HEK293 (cell line): ENCODE measurements around the gene CLK4.
A peak's percentile ranks its signal among the peaks of the same experiment; 100 is the strongest.
"Not testable (repeated sequence)": the region's sequence is repeated elsewhere in the genome, so short reads cannot be mapped to it uniquely, and the experiment has no call there.

Source experiments
- CTCF ChIA-PET: fragments of 350-600 bp; formaldehyde crosslinking; extraction: SDS; loops from one replicate; lab custom pipeline; 2021; ENCODE audit warnings: antibody characterized with exemption; lab: Yijun Ruan, JAX
- POLR2A ChIA-PET: fragments of 300-600 bp; formaldehyde crosslinking; extraction: SDS; loops from one replicate; lab custom pipeline; 2020; ENCODE audit warnings: antibody characterized with exemption, inconsistent platforms; lab: Yijun Ruan, JAX
- H3K27ac ChIP-seq: fragments of 200-500 bp; sonication (Bioruptor generic); 2 replicates; pipeline ENCODE4 v1.5.1; 2014; ENCODE audit warnings: low read depth, low read length, control low read depth, inconsistent platforms; ENCODE audit errors: extremely low read depth
- H3K36me3 ChIP-seq, 2 experiments: fragments of 200-500 bp in 1 of 2; sonication (Bioruptor generic) in 1 of 2; 1 replicate in 1 of 2; 2 replicates in 1 of 2; pipeline ENCODE4 v1.5.1; 2014 to 2017; ENCODE audit warnings: inconsistent platforms in 2 of 2, low read length in 2 of 2; ENCODE audit not compliant: control insufficient read depth in 2 of 2, insufficient read depth in 1 of 2
- H3K4me1 ChIP-seq: fragments of 200-500 bp; sonication (Bioruptor generic); 2 replicates; pipeline ENCODE4 v1.5.1; 2014; ENCODE audit warnings: mild to moderate bottlenecking, low read length, inconsistent platforms; ENCODE audit not compliant: control insufficient read depth, insufficient read depth
- H3K4me3 ChIP-seq: 2 replicates; pipeline ENCODE4 v1.5.1; 2011; ENCODE audit warnings: low read depth, mild to moderate bottlenecking, control low read depth, low read length, moderate library complexity
- H3K9me3 ChIP-seq: fragments of 200-500 bp; sonication (Bioruptor generic); 2 replicates; pipeline ENCODE4 v1.5.1; 2014; ENCODE audit warnings: low read depth, low read length, inconsistent platforms; ENCODE audit not compliant: control insufficient read depth, insufficient read depth
- GFI1B ChIP-seq: fragments of 450-650 bp; formaldehyde crosslinking; IDR thresholded peaks from 2 replicates; pipeline ENCODE4 v1.5.1; 2016; ENCODE audit warnings: missing biosample characterization, missing genetic modification characterization
- PRDM1 ChIP-seq: fragments of 450-650 bp; formaldehyde crosslinking; IDR thresholded peaks from 2 replicates; pipeline ENCODE4; 2016; ENCODE audit warnings: missing biosample characterization, missing genetic modification characterization
- PRDM10 ChIP-seq: fragments of 450-650 bp; formaldehyde crosslinking; IDR thresholded peaks from 2 replicates; pipeline ENCODE4 v1.5.1; 2016; ENCODE audit warnings: missing biosample characterization, missing genetic modification characterization
- SCRT1 ChIP-seq: fragments of 450-650 bp; formaldehyde crosslinking; IDR thresholded peaks from 2 replicates; pipeline ENCODE4 v1.5.1; 2016; ENCODE audit warnings: missing biosample characterization, missing genetic modification characterization, borderline replicate concordance
- SCRT2 ChIP-seq: fragments of 450-650 bp; formaldehyde crosslinking; IDR thresholded peaks from 2 replicates; pipeline ENCODE4 v1.5.1; 2016; ENCODE audit warnings: missing biosample characterization, missing genetic modification characterization
- ZBTB20 ChIP-seq: fragments of 450-650 bp; formaldehyde crosslinking; IDR thresholded peaks from 2 replicates; pipeline ENCODE4 v1.5.1; 2016; ENCODE audit warnings: missing biosample characterization, missing genetic modification characterization
- ZBTB44 ChIP-seq: fragments of 450-650 bp; IDR thresholded peaks from 2 replicates; pipeline ENCODE4 v1.5.1; 2018; ENCODE audit warnings: missing biosample characterization, mild to moderate bottlenecking, missing genetic modification characterization
- ZIC2 ChIP-seq: fragments of 450-650 bp; formaldehyde crosslinking; IDR thresholded peaks from 2 replicates; pipeline ENCODE4 v1.5.1; 2016; ENCODE audit warnings: missing biosample characterization, missing genetic modification characterization
- ZNF174 ChIP-seq: fragments of 450-650 bp; formaldehyde crosslinking; IDR thresholded peaks from 2 replicates; pipeline ENCODE4 v1.5.0; 2017; ENCODE audit warnings: missing biosample characterization, mild to moderate bottlenecking, missing genetic modification characterization
- ZNF184 ChIP-seq: fragments of 450-650 bp; IDR thresholded peaks from 2 replicates; pipeline ENCODE4 v1.5.1; 2018; ENCODE audit warnings: missing biosample characterization, mild to moderate bottlenecking, missing genetic modification characterization
- ZNF223 ChIP-seq: fragments of 450-650 bp; formaldehyde crosslinking; IDR thresholded peaks from 2 replicates; pipeline ENCODE4 v1.5.1; 2016; ENCODE audit warnings: missing biosample characterization, missing genetic modification characterization
- ZNF324 ChIP-seq: fragments of 450-650 bp; formaldehyde crosslinking; IDR thresholded peaks from 2 replicates; pipeline ENCODE4 v1.5.1; 2016; ENCODE audit warnings: missing biosample characterization, missing genetic modification characterization
- ZNF341 ChIP-seq: fragments of 450-650 bp; formaldehyde crosslinking; IDR thresholded peaks from 2 replicates; pipeline ENCODE4; 2016; ENCODE audit warnings: low read depth, missing biosample characterization, missing genetic modification characterization
- ZNF513 ChIP-seq: fragments of 450-650 bp; IDR thresholded peaks from 2 replicates; pipeline ENCODE4 v1.5.1; 2018; ENCODE audit warnings: missing biosample characterization, missing genetic modification characterization
- ZNF600 ChIP-seq: fragments of 450-650 bp; formaldehyde crosslinking; IDR thresholded peaks from 2 replicates; pipeline ENCODE4 v1.5.1; 2016; ENCODE audit warnings: missing biosample characterization, missing genetic modification characterization

The CLK4 gene

GRCh38 chr5:178587763-178588611 is 38.9 kb downstream of the CLK4 start (continued):
- TF ChIP-seq PRDM10 (peak; percentile 88), ZIC2 (tag by site-specific recombination) (peak; percentile 74), ZNF223 (tag by site-specific recombination) (no peak), ZNF341 (tag by site-specific recombination) (peak; percentile 85), ZBTB20 (0 out of 2 replicates have a peak, but pooled peaks have one; percentile 12), ZNF513 (tag by site-specific recombination) (no peak), ZBTB44 (tag by site-specific recombination) (0 out of 2 replicates have a peak, but pooled peaks have one; percentile 13), SCRT1 (tag by site-specific recombination) (peak; percentile 66), ZNF174 (no peak)

GRCh38 chr5:178586396-178586795 is 40.5 kb downstream of the CLK4 start:
- TF ChIP-seq GFI1B (tag by site-specific recombination) (no peak), SCRT2 (tag by site-specific recombination) (no peak), ZNF600 (tag by site-specific recombination) (no peak), ZNF324 (tag by site-specific recombination) (no peak), ZNF184 (no peak), PRDM1 (tag by site-specific recombination) (no peak)
- H3K36me3 ChIP-seq = no peaks in the 10 kb centered on the region
- ChIA-PET POLR2A (no interaction called here), CTCF (interaction anchor here (0.5 to 1.0 kb wide), 3 partner anchors 37 to 126 kb away, joined by 3 read pairs; no protein-coding TSS in a partner anchor)
- H3K4me3 ChIP-seq = no peak overlapping the region
- peaks cover 3% of the 10 kb centered on the region; the same call in 1 of the 2 replicates for H3K4me1 ChIP-seq
- no peak overlapping the region for H3K27ac ChIP-seq
- no peaks in the 10 kb centered on the region for H3K9me3 ChIP-seq

GRCh38 chr5:178585421-178585820 is 41.4 kb downstream of the CLK4 start:
- H3K9me3 ChIP-seq, H3K27ac ChIP-seq, H3K4me1 ChIP-seq, CTCF ChIA-PET, H3K4me3 ChIP-seq, H3K36me3 ChIP-seq: not testable (repeated sequence)
- POLR2A ChIA-PET = interaction anchor here (0.6 kb wide), 1 partner anchor 40 kb away, joined by 3 read pairs; no protein-coding TSS in a partner anchor
